ENCODE data around the gene ASTL.

DNA sequence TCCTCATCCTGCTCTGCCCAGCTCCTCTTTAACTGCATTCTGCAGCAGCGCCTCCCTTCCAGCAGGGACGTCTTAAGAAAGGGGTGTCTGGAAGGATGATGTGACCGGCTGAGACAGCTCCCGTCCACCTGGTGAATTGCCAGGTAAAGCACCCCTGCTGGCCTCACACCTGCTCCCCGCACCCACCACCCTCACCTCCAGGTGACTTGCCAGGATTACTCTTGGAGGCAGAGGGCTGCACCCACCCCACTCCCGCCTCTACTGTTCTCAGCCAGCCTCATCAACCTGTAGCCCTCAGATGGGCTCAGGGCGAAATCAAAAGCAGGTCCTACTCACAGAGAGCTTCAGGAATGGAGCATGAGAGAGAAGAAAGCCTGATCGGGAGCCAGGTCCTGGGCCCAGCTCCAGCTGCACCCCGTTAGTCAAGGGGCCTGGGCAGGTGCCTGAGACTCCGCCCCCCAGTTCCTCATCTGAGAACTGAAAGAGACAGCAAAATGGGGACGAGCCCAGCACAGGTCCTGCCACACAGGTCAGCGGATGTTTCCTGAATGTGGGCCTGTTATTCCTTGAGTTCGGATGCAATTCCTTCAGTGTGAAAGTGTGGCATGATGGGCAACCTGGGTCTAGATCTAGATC is 27.6 kb downstream of the ASTL start:
- TF ChIP-seq, protein P1, sequence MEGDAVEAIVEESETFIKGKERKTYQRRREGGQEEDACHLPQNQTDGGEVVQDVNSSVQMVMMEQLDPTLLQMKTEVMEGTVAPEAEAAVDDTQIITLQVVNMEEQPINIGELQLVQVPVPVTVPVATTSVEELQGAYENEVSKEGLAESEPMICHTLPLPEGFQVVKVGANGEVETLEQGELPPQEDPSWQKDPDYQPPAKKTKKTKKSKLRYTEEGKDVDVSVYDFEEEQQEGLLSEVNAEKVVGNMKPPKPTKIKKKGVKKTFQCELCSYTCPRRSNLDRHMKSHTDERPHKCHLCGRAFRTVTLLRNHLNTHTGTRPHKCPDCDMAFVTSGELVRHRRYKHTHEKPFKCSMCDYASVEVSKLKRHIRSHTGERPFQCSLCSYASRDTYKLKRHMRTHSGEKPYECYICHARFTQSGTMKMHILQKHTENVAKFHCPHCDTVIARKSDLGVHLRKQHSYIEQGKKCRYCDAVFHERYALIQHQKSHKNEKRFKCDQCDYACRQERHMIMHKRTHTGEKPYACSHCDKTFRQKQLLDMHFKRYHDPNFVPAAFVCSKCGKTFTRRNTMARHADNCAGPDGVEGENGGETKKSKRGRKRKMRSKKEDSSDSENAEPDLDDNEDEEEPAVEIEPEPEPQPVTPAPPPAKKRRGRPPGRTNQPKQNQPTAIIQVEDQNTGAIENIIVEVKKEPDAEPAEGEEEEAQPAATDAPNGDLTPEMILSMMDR (IDR thresholded peaks at IDR 0.05): no peak
- TF ChIP-seq ZFX (IDR thresholded peaks at IDR 0.05; ENCODE audit: borderline replicate concordance): no peak
